ENCODE measurements around the gene KANTR.
"Not testable (repeated sequence)": the region's sequence is repeated elsewhere in the genome, so short reads cannot be mapped to it uniquely, and the experiment has no call there.

Gene KANTR

DNA sequence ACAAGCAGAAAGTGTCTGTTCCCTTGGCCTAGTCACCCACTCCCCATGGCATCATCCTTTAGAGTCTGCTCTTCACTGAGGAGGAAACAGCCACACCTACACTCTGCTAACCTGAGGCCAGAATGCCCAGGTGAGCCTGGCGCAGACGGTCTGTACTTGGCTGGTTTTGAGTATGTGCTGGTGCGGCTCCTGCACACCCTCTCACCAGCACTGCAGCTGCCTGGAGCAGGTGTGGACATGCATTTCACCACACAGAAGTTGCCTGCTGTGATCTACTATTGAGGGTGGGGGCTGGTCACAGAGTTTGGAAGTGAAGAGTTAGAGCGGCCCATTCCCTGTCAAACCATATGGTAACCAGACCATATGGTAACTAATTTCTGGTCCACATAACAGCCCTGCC is 39.5 kb downstream of the KANTR start:
- DNase-seq = peak; percentile 2

GRCh38 chrX:53135581-53135980 is 41.6 kb downstream of the KANTR start:
- DNase-seq = no peak

- DNase-seq = no peak
Observed at GRCh38 chrX:53153581-53153980, 59.6 kb downstream of the KANTR start.

- DNase-seq = no peak
Observed at GRCh38 chrX:53155512-53156206, 61.7 kb downstream of the KANTR start.

GRCh38 chrX:53156207-53156596 is 62.3 kb downstream of the KANTR start:
- no peak for DNase-seq

- DNase-seq = no peak
Observed at GRCh38 chrX:53159184-53159583, 65.2 kb downstream of the KANTR start.

- no peak for DNase-seq
Observed at GRCh38 chrX:53160297-53160983, 66.5 kb downstream of the KANTR start.

- DNase-seq = no peak
Observed at GRCh38 chrX:53163436-53163835, 69.5 kb downstream of the KANTR start.

DNA sequence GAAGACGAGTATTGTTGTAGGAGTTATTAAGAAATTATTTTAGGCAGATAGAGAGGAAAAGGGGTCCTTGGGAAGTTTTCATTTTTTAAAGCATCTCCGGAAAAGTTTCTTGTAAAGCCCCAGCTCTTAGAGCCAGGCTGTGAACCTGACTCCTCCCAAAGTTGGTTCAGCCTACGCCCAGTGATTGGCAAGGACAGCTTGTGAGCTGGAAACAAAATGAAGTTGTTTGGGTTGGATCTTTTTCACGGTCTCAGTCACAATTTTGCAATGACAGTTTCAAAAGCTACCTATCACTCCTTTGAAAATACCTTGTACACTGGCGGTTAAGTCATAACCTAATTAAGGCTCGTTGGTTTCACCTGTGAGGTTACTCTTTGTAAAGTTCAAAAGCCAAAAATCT is 70.6 kb downstream of the KANTR start:
- not testable (repeated sequence) for DNase-seq

DNA sequence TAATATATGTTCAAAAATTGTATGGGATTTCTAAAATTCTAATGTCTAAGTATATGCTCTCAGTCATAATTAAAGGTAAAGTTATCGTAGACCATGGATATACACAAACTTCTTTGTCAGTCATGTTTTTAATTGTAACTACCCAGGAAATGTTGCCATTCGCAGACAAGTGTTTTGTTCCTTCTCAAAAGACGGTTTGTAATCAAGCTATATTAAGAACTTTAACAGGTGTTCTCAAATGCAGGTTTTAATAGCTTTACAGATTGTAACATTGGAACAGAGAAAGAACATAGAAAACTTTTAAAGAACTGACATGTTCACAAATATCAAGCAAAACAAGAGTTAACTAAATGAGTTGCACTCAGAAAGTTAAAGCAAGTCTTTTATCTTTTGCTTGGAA is 72.2 kb downstream of the KANTR start:
- no peak for DNase-seq

DNA sequence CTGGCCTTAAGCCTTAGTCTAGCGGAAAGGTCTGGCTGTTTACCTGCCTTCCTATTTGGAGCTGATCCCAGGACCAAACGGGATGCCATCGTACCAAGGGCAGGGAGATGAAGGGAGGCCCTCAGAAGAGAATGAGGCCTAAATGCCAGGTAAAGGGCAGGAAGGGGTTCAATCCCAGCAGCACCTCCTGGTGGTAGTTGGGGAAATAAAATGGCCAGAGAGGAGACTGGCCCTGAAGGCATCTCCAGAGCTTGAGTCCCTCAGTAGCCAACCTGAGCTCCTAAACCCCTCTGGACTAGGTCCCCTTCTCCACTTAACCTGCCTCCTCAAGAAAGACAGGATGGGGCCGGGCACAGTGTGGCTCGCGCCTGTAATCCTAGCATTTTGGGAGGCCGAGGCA is 77.4 kb downstream of the KANTR start:
- no peak for DNase-seq

All from NCI-H510A treated with DMSO at 0.1 percent for 48 hours (cell line).